Measurements from ENCODE around the gene GPR141.

DNA sequence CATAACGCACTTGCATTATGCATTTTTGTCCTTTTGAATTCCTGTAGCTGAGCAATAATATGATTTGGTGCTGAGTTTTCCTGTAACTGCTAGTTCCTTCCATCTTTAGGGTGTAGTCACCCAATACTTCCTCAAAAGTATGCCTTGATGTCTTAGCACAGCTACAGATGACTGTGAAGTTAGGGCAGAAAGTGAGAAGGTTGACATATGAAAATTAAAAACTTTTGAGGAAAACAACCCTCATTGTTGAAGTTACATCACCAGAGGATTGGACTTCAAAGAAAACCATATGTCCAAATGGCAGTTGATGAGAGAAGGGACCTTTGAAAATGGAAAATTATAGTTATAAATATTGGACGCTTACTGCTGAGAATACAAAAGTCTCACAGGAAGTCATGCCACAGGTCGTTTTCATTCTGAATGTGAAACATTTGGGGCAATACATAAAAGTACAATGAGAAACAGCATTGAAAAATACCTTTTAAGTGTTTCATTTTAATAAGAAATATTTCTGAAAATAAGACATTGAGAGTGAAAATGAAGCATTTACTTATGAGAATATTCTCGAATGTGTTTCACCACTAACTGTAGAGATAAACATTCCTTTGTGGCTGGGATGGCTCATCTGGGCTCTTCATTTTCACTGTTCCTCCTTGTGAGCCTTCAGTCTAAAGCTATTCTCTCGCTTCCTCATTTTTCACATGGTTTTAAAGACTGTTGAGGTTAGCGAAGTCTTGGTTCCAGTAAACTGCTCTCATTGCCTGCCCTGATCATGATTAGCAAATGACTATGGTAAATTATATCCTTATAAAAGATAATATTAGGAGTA lies 103.4 kb downstream of the GPR141 start:
- TF ChIP-seq, protein P1, sequence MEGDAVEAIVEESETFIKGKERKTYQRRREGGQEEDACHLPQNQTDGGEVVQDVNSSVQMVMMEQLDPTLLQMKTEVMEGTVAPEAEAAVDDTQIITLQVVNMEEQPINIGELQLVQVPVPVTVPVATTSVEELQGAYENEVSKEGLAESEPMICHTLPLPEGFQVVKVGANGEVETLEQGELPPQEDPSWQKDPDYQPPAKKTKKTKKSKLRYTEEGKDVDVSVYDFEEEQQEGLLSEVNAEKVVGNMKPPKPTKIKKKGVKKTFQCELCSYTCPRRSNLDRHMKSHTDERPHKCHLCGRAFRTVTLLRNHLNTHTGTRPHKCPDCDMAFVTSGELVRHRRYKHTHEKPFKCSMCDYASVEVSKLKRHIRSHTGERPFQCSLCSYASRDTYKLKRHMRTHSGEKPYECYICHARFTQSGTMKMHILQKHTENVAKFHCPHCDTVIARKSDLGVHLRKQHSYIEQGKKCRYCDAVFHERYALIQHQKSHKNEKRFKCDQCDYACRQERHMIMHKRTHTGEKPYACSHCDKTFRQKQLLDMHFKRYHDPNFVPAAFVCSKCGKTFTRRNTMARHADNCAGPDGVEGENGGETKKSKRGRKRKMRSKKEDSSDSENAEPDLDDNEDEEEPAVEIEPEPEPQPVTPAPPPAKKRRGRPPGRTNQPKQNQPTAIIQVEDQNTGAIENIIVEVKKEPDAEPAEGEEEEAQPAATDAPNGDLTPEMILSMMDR (IDR thresholded peaks at IDR 0.05) = no peak
- TF ChIP-seq POLR2A (IDR thresholded peaks at IDR 0.05) (no peak), POLR2AphosphoS5 (IDR thresholded peaks at IDR 0.05; ENCODE audit: insufficient read depth in 1 of 2, low read depth in 1 of 2) (no peak)

Measured in vagina (tissue), 2 donors.